ENCODE data around the gene PINK1. TPM values are rescaled to one million over a fixed set of nuclear protein-coding genes. Genes with fewer than 3 reads are reported as not detected.

The PINK1 gene
- total RNA-seq, 1 donor from 2014 or later, result 62.5 TPM

GRCh38 chr1:20682571-20683236, 49.4 kb downstream of the PINK1 start:
- peak; percentile 12 for ATAC-seq
- no peaks in the 10 kb centered on the region for H3K36me3 ChIP-seq
- H3K4me3 ChIP-seq, result no peak overlapping the region
- no peak for DNase-seq
- no peaks in the 10 kb centered on the region for H3K27me3 ChIP-seq
- no peaks in the 10 kb centered on the region for H3K4me1 ChIP-seq
- intact Hi-C loops (cut with DNase I), result no loop called here
- TF ChIP-seq CTCF (IDR thresholded peaks at IDR 0.05), result no peak
- H3K27ac ChIP-seq, result no peak overlapping the region
- no peaks in the 10 kb centered on the region for H3K9me3 ChIP-seq

- intact Hi-C loops (cut with DNase I), result no loop called here
- no peak for ATAC-seq
- H3K9me3 ChIP-seq, result no peaks in the 10 kb centered on the region
Observed at GRCh38 chr1:20683614-20684013, 50.4 kb downstream of the PINK1 start.

GRCh38 chr1:20684050-20684620, 50.9 kb downstream of the PINK1 start:
- DNase-seq, result no peak
- intact Hi-C loops (cut with DNase I), result no loop called here

More at GRCh38 chr1:20683614-20684013, 50.4 kb downstream of the PINK1 start:
- DNase-seq, result no peak
- no peaks in the 10 kb centered on the region for H3K27me3 ChIP-seq
- H3K36me3 ChIP-seq, result no peaks in the 10 kb centered on the region
- no peaks in the 10 kb centered on the region for H3K4me1 ChIP-seq
- no peak for TF ChIP-seq CTCF (IDR thresholded peaks at IDR 0.05)
- no peak overlapping the region for H3K27ac ChIP-seq
- H3K4me3 ChIP-seq, result no peak overlapping the region

GRCh38 chr1:20684651-20685050, 51.4 kb downstream of the PINK1 start:
- no peak for TF ChIP-seq CTCF (IDR thresholded peaks at IDR 0.05)
- H3K36me3 ChIP-seq, result no peaks in the 10 kb centered on the region
- ATAC-seq (peak; percentile 4), DNase-seq (no peak)
- peak overlapping the region; percentile 75 for H3K27ac ChIP-seq
- H3K9me3 ChIP-seq, result no peaks in the 10 kb centered on the region
- no peaks in the 10 kb centered on the region for H3K27me3 ChIP-seq
- H3K4me1 ChIP-seq, result no peaks in the 10 kb centered on the region
- peak overlapping the region; percentile 43 for H3K4me3 ChIP-seq
- intact Hi-C loops (cut with DNase I), result no loop called here

More at GRCh38 chr1:20684050-20684620, 50.9 kb downstream of the PINK1 start:
- Histone ChIP-seq H3K4me3 (peak overlapping the region; percentile 43), H3K36me3 (no peaks in the 10 kb centered on the region), H3K27ac (peak overlapping the region; percentile 75), H3K27me3 (no peaks in the 10 kb centered on the region), H3K9me3 (no peaks in the 10 kb centered on the region), H3K4me1 (no peaks in the 10 kb centered on the region)
- no peak for ATAC-seq
- TF ChIP-seq CTCF (IDR thresholded peaks at IDR 0.05), result no peak

- peak; percentile 60 for DNase-seq
Observed at GRCh38 chr1:20685099-20685662, 51.9 kb downstream of the PINK1 start.

More at GRCh38 chr1:20685099-20685662, 51.9 kb downstream of the PINK1 start:
- no peaks in the 10 kb centered on the region for H3K36me3 ChIP-seq
- intact Hi-C loops (cut with DNase I), result no loop called here
- H3K9me3 ChIP-seq, result no peaks in the 10 kb centered on the region
- no peak for TF ChIP-seq CTCF (IDR thresholded peaks at IDR 0.05)
- H3K4me3 ChIP-seq, result peak overlapping the region; percentile 43
- H3K27me3 ChIP-seq, result no peaks in the 10 kb centered on the region
- H3K4me1 ChIP-seq, result no peaks in the 10 kb centered on the region
- ATAC-seq, result peak; percentile 50
- H3K27ac ChIP-seq, result peak overlapping the region; percentile 75
